ENCODE results near the gene LRP11.

Gene LRP11

GRCh38 chr6:149820506-149820905, 43.7 kb downstream of the LRP11 start:
- H3K4me3 ChIP-seq (ENCODE audit: low read depth in 1 of 5, low read length in 5 of 5): no peak overlapping the region
- H3K9ac ChIP-seq (ENCODE audit: low read length in 5 of 5): no peak overlapping the region
- no peak overlapping the region for H3K27ac ChIP-seq (ENCODE audit: low read depth, low read length)
- H3K36me3 ChIP-seq (ENCODE audit: control insufficient read depth in 5 of 5, insufficient read depth in 5 of 5, low read length in 5 of 5): peaks cover 7 to 17% (median 14%) of the 10 kb centered on the region in 5 donors
- no peaks in the 10 kb centered on the region for H3K4me1 ChIP-seq (ENCODE audit: control insufficient read depth in 5 of 5, insufficient read depth in 5 of 5, low read length in 5 of 5)
- H3K9me3 ChIP-seq (ENCODE audit: control insufficient read depth in 5 of 5, low read length in 5 of 5): no peaks in the 10 kb centered on the region
- H3K27me3 ChIP-seq (ENCODE audit: control insufficient read depth in 5 of 5, insufficient read depth in 4 of 5, low read length in 5 of 5): no peaks in the 10 kb centered on the region

- H3K36me3 ChIP-seq (ENCODE audit: control insufficient read depth in 5 of 5, insufficient read depth in 5 of 5, low read length in 5 of 5): peaks cover 4 to 17% (median 14%) of the 10 kb centered on the region in 5 donors
- no peak overlapping the region for H3K27ac ChIP-seq (ENCODE audit: low read depth, low read length)
- H3K27me3 ChIP-seq (ENCODE audit: control insufficient read depth in 5 of 5, insufficient read depth in 4 of 5, low read length in 5 of 5): no peaks in the 10 kb centered on the region
- no peaks in the 10 kb centered on the region for H3K4me1 ChIP-seq (ENCODE audit: control insufficient read depth in 5 of 5, insufficient read depth in 5 of 5, low read length in 5 of 5)
- H3K9me3 ChIP-seq (ENCODE audit: control insufficient read depth in 5 of 5, low read length in 5 of 5): no peaks in the 10 kb centered on the region
- H3K9ac ChIP-seq (ENCODE audit: low read length in 5 of 5): no peak overlapping the region
- H3K4me3 ChIP-seq (ENCODE audit: low read depth in 1 of 5, low read length in 5 of 5): no peak overlapping the region
Observed at GRCh38 chr6:149815788-149816187, 48.4 kb downstream of the LRP11 start.

GRCh38 chr6:149813351-149813750, 50.8 kb downstream of the LRP11 start:
- H3K9me3 ChIP-seq (ENCODE audit: control insufficient read depth in 5 of 5, low read length in 5 of 5): no peaks in the 10 kb centered on the region
- no peaks in the 10 kb centered on the region for H3K4me1 ChIP-seq (ENCODE audit: control insufficient read depth in 5 of 5, insufficient read depth in 5 of 5, low read length in 5 of 5)
- H3K9ac ChIP-seq (ENCODE audit: low read length in 5 of 5): no peak overlapping the region
- H3K4me3 ChIP-seq (ENCODE audit: low read depth in 1 of 5, low read length in 5 of 5): no peak overlapping the region
- H3K27me3 ChIP-seq (ENCODE audit: control insufficient read depth in 5 of 5, insufficient read depth in 4 of 5, low read length in 5 of 5): no peaks in the 10 kb centered on the region
- no peak overlapping the region for H3K27ac ChIP-seq (ENCODE audit: low read depth, low read length)
- peaks cover 10 to 25% (median 17%) of the 10 kb centered on the region in 5 donors for H3K36me3 ChIP-seq (ENCODE audit: control insufficient read depth in 5 of 5, insufficient read depth in 5 of 5, low read length in 5 of 5)

- Histone ChIP-seq H3K9me3 (ENCODE audit: control insufficient read depth in 5 of 5, low read length in 5 of 5) (no peaks in the 10 kb centered on the region), H3K27me3 (ENCODE audit: control insufficient read depth in 5 of 5, insufficient read depth in 4 of 5, low read length in 5 of 5) (no peaks in the 10 kb centered on the region), H3K9ac (ENCODE audit: low read length in 5 of 5) (no peak overlapping the region), H3K4me1 (ENCODE audit: control insufficient read depth in 5 of 5, insufficient read depth in 5 of 5, low read length in 5 of 5) (no peaks in the 10 kb centered on the region), H3K4me3 (ENCODE audit: low read depth in 1 of 5, low read length in 5 of 5) (no peak overlapping the region), H3K36me3 (ENCODE audit: control insufficient read depth in 5 of 5, insufficient read depth in 5 of 5, low read length in 5 of 5) (peaks cover 10 to 27% (median 17%) of the 10 kb centered on the region in 5 donors), H3K27ac (ENCODE audit: low read depth, low read length) (no peak overlapping the region)
Observed at GRCh38 chr6:149809798-149810197, 54.4 kb downstream of the LRP11 start.

- Histone ChIP-seq H3K4me3 (ENCODE audit: low read depth in 1 of 5, low read length in 5 of 5) (no peak overlapping the region), H3K9me3 (ENCODE audit: control insufficient read depth in 5 of 5, low read length in 5 of 5) (no peaks in the 10 kb centered on the region), H3K36me3 (ENCODE audit: control insufficient read depth in 5 of 5, insufficient read depth in 5 of 5, low read length in 5 of 5) (peaks cover 13 to 26% (median 19%) of the 10 kb centered on the region in 5 donors), H3K27me3 (ENCODE audit: control insufficient read depth in 5 of 5, insufficient read depth in 4 of 5, low read length in 5 of 5) (no peaks in the 10 kb centered on the region), H3K9ac (ENCODE audit: low read length in 5 of 5) (no peak overlapping the region), H3K27ac (ENCODE audit: low read depth, low read length) (no peak overlapping the region), H3K4me1 (ENCODE audit: control insufficient read depth in 5 of 5, insufficient read depth in 5 of 5, low read length in 5 of 5) (peaks cover 0 to 7% (median 0%) of the 10 kb centered on the region in 5 donors)
Observed at GRCh38 chr6:149806127-149806526, 58.0 kb downstream of the LRP11 start.

- peaks cover 4 to 14% (median 7%) of the 10 kb centered on the region in 5 donors for H3K36me3 ChIP-seq (ENCODE audit: control insufficient read depth in 5 of 5, insufficient read depth in 5 of 5, low read length in 5 of 5)
- H3K27ac ChIP-seq (ENCODE audit: low read depth, low read length): no peak overlapping the region
- H3K4me1 ChIP-seq (ENCODE audit: control insufficient read depth in 5 of 5, insufficient read depth in 5 of 5, low read length in 5 of 5): peaks cover 0 to 6% (median 0%) of the 10 kb centered on the region in 5 donors
- H3K9me3 ChIP-seq (ENCODE audit: control insufficient read depth in 5 of 5, low read length in 5 of 5): no peaks in the 10 kb centered on the region
- H3K27me3 ChIP-seq (ENCODE audit: control insufficient read depth in 5 of 5, insufficient read depth in 4 of 5, low read length in 5 of 5): no peaks in the 10 kb centered on the region
- no peak overlapping the region for H3K4me3 ChIP-seq (ENCODE audit: low read depth in 1 of 5, low read length in 5 of 5)
- H3K9ac ChIP-seq (ENCODE audit: low read length in 5 of 5): no peak overlapping the region
Observed at GRCh38 chr6:149783551-149783950, 80.6 kb downstream of the LRP11 start.

- no peaks in the 10 kb centered on the region for H3K9me3 ChIP-seq (ENCODE audit: control insufficient read depth in 5 of 5, low read length in 5 of 5)
- no peak overlapping the region for H3K9ac ChIP-seq (ENCODE audit: low read length in 5 of 5)
- H3K27ac ChIP-seq (ENCODE audit: low read depth, low read length): no peak overlapping the region
- no peak overlapping the region for H3K4me3 ChIP-seq (ENCODE audit: low read depth in 1 of 5, low read length in 5 of 5)
- no peaks in the 10 kb centered on the region for H3K27me3 ChIP-seq (ENCODE audit: control insufficient read depth in 5 of 5, insufficient read depth in 4 of 5, low read length in 5 of 5)
- peaks cover 0 to 6% (median 0%) of the 10 kb centered on the region in 5 donors for H3K4me1 ChIP-seq (ENCODE audit: control insufficient read depth in 5 of 5, insufficient read depth in 5 of 5, low read length in 5 of 5)
- H3K36me3 ChIP-seq (ENCODE audit: control insufficient read depth in 5 of 5, insufficient read depth in 5 of 5, low read length in 5 of 5): peaks cover 4 to 17% (median 7%) of the 10 kb centered on the region in 5 donors
Observed at GRCh38 chr6:149782337-149782736, 81.8 kb downstream of the LRP11 start.

- Histone ChIP-seq H3K27me3 (ENCODE audit: control insufficient read depth in 5 of 5, insufficient read depth in 4 of 5, low read length in 5 of 5) (no peaks in the 10 kb centered on the region), H3K9me3 (ENCODE audit: control insufficient read depth in 5 of 5, low read length in 5 of 5) (no peaks in the 10 kb centered on the region), H3K4me3 (ENCODE audit: low read depth in 1 of 5, low read length in 5 of 5) (no peak overlapping the region), H3K27ac (ENCODE audit: low read depth, low read length) (no peak overlapping the region), H3K4me1 (ENCODE audit: control insufficient read depth in 5 of 5, insufficient read depth in 5 of 5, low read length in 5 of 5) (peaks cover 0 to 6% (median 0%) of the 10 kb centered on the region in 5 donors), H3K36me3 (ENCODE audit: control insufficient read depth in 5 of 5, insufficient read depth in 5 of 5, low read length in 5 of 5) (peaks cover 4 to 17% (median 7%) of the 10 kb centered on the region in 5 donors), H3K9ac (ENCODE audit: low read length in 5 of 5) (no peak overlapping the region)
Observed at GRCh38 chr6:149781715-149782114, 82.4 kb downstream of the LRP11 start.

GRCh38 chr6:149779644-149779963, 84.6 kb downstream of the LRP11 start:
- H3K27me3 ChIP-seq (ENCODE audit: control insufficient read depth in 5 of 5, insufficient read depth in 4 of 5, low read length in 5 of 5): no peaks in the 10 kb centered on the region
- H3K4me1 ChIP-seq (ENCODE audit: control insufficient read depth in 5 of 5, insufficient read depth in 5 of 5, low read length in 5 of 5): peaks cover 0 to 6% (median 0%) of the 10 kb centered on the region in 5 donors
- no peaks in the 10 kb centered on the region for H3K9me3 ChIP-seq (ENCODE audit: control insufficient read depth in 5 of 5, low read length in 5 of 5)
- H3K36me3 ChIP-seq (ENCODE audit: control insufficient read depth in 5 of 5, insufficient read depth in 5 of 5, low read length in 5 of 5): peaks cover 4 to 31% (median 15%) of the 10 kb centered on the region in 5 donors
- H3K9ac ChIP-seq (ENCODE audit: low read length in 5 of 5): no peak overlapping the region
- no peak overlapping the region for H3K27ac ChIP-seq (ENCODE audit: low read depth, low read length)
- H3K4me3 ChIP-seq (ENCODE audit: low read depth in 1 of 5, low read length in 5 of 5): no peak overlapping the region

- H3K9ac ChIP-seq (ENCODE audit: low read length in 5 of 5): no peak overlapping the region
- no peak overlapping the region for H3K27ac ChIP-seq (ENCODE audit: low read depth, low read length)
- H3K4me1 ChIP-seq (ENCODE audit: control insufficient read depth in 5 of 5, insufficient read depth in 5 of 5, low read length in 5 of 5): peaks cover 0 to 6% (median 0%) of the 10 kb centered on the region in 5 donors
- H3K27me3 ChIP-seq (ENCODE audit: control insufficient read depth in 5 of 5, insufficient read depth in 4 of 5, low read length in 5 of 5): no peaks in the 10 kb centered on the region
- peaks cover 0 to 40% (median 10%) of the 10 kb centered on the region in 5 donors for H3K36me3 ChIP-seq (ENCODE audit: control insufficient read depth in 5 of 5, insufficient read depth in 5 of 5, low read length in 5 of 5)
- H3K9me3 ChIP-seq (ENCODE audit: control insufficient read depth in 5 of 5, low read length in 5 of 5): no peaks in the 10 kb centered on the region
- no peak overlapping the region for H3K4me3 ChIP-seq (ENCODE audit: low read depth in 1 of 5, low read length in 5 of 5)
Observed at GRCh38 chr6:149777624-149778023, 86.5 kb downstream of the LRP11 start.

GRCh38 chr6:149771925-149772324, 92.2 kb downstream of the LRP11 start:
- Histone ChIP-seq H3K36me3 (ENCODE audit: control insufficient read depth in 5 of 5, insufficient read depth in 5 of 5, low read length in 5 of 5) (peaks cover 5 to 41% (median 16%) of the 10 kb centered on the region in 5 donors), H3K4me1 (ENCODE audit: control insufficient read depth in 5 of 5, insufficient read depth in 5 of 5, low read length in 5 of 5) (peaks cover 0 to 6% (median 0%) of the 10 kb centered on the region in 5 donors), H3K4me3 (ENCODE audit: low read depth in 1 of 5, low read length in 5 of 5) (no peak overlapping the region), H3K27ac (ENCODE audit: low read depth, low read length) (no peak overlapping the region), H3K9ac (ENCODE audit: low read length in 5 of 5) (no peak overlapping the region), H3K27me3 (ENCODE audit: control insufficient read depth in 5 of 5, insufficient read depth in 4 of 5, low read length in 5 of 5) (no peaks in the 10 kb centered on the region), H3K9me3 (ENCODE audit: control insufficient read depth in 5 of 5, low read length in 5 of 5) (no peaks in the 10 kb centered on the region)
